ENCODE results near the gene HOXB2.

DNA sequence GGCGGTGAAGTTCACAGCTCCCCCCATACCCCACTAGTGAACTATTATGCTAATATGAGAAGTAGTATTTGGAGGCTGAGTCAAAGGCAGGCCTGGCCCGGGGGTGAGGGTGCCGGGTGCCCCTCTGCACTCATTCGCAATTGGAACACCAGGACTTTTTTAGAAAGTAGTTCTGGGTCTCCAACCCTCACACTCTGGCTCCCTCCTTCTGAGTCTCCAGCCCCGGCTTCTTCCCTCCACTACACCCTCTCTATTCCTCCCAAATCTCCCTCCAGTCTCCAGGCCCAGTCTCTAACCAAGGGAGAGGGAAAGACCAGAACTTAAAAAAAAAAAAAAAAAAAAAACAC, 11.3 kb upstream of the HOXB2 start:
- TF ChIP-seq, protein P1, sequence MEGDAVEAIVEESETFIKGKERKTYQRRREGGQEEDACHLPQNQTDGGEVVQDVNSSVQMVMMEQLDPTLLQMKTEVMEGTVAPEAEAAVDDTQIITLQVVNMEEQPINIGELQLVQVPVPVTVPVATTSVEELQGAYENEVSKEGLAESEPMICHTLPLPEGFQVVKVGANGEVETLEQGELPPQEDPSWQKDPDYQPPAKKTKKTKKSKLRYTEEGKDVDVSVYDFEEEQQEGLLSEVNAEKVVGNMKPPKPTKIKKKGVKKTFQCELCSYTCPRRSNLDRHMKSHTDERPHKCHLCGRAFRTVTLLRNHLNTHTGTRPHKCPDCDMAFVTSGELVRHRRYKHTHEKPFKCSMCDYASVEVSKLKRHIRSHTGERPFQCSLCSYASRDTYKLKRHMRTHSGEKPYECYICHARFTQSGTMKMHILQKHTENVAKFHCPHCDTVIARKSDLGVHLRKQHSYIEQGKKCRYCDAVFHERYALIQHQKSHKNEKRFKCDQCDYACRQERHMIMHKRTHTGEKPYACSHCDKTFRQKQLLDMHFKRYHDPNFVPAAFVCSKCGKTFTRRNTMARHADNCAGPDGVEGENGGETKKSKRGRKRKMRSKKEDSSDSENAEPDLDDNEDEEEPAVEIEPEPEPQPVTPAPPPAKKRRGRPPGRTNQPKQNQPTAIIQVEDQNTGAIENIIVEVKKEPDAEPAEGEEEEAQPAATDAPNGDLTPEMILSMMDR (conservative IDR thresholded peaks at IDR 0.05; ENCODE audit: low read depth in 2 of 2), result no peak
- TF ChIP-seq POLR2AphosphoS5 (IDR thresholded peaks at IDR 0.05; ENCODE audit: low read depth) (no peak), STAT1 (IDR thresholded peaks at IDR 0.05; ENCODE audit: unreplicated experiment) (no peak), EZH2 (IDR thresholded peaks at IDR 0.05; ENCODE audit: low read depth, unreplicated experiment) (no peak), JUNB (IDR thresholded peaks at IDR 0.05; ENCODE audit: unreplicated experiment) (no peak)
- TF ChIP-seq, protein P2, sequence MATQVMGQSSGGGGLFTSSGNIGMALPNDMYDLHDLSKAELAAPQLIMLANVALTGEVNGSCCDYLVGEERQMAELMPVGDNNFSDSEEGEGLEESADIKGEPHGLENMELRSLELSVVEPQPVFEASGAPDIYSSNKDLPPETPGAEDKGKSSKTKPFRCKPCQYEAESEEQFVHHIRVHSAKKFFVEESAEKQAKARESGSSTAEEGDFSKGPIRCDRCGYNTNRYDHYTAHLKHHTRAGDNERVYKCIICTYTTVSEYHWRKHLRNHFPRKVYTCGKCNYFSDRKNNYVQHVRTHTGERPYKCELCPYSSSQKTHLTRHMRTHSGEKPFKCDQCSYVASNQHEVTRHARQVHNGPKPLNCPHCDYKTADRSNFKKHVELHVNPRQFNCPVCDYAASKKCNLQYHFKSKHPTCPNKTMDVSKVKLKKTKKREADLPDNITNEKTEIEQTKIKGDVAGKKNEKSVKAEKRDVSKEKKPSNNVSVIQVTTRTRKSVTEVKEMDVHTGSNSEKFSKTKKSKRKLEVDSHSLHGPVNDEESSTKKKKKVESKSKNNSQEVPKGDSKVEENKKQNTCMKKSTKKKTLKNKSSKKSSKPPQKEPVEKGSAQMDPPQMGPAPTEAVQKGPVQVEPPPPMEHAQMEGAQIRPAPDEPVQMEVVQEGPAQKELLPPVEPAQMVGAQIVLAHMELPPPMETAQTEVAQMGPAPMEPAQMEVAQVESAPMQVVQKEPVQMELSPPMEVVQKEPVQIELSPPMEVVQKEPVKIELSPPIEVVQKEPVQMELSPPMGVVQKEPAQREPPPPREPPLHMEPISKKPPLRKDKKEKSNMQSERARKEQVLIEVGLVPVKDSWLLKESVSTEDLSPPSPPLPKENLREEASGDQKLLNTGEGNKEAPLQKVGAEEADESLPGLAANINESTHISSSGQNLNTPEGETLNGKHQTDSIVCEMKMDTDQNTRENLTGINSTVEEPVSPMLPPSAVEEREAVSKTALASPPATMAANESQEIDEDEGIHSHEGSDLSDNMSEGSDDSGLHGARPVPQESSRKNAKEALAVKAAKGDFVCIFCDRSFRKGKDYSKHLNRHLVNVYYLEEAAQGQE (IDR thresholded peaks at IDR 0.05; ENCODE audit: unreplicated experiment), result no peak
- TF ChIP-seq, protein P3, sequence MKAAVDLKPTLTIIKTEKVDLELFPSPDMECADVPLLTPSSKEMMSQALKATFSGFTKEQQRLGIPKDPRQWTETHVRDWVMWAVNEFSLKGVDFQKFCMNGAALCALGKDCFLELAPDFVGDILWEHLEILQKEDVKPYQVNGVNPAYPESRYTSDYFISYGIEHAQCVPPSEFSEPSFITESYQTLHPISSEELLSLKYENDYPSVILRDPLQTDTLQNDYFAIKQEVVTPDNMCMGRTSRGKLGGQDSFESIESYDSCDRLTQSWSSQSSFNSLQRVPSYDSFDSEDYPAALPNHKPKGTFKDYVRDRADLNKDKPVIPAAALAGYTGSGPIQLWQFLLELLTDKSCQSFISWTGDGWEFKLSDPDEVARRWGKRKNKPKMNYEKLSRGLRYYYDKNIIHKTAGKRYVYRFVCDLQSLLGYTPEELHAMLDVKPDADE (IDR thresholded peaks at IDR 0.05), result no peak

All from GM23338 (cell line).